ENCODE measurements around the gene PRKAG2.

DNA sequence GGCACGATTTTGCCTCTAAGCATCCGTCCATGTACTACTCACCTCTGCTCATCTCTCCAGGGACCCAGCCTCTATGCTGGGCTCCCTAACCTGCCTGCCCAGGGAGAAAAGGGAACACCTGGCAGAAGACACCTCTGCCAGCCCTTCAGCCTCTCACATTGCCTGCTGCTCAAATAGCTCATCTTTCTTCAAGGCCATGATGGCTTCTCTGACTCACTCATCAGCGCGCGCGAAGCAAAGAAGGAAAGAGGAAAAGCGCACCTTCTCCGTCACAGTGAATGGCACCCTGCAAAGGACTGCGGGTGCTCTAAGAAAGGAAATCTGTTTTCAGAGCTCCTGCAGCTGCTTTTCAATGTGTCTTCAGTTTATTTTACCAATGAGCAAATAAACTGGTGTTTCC lies 174.0 kb downstream of the PRKAG2 start:
- TF ChIP-seq, protein P1, sequence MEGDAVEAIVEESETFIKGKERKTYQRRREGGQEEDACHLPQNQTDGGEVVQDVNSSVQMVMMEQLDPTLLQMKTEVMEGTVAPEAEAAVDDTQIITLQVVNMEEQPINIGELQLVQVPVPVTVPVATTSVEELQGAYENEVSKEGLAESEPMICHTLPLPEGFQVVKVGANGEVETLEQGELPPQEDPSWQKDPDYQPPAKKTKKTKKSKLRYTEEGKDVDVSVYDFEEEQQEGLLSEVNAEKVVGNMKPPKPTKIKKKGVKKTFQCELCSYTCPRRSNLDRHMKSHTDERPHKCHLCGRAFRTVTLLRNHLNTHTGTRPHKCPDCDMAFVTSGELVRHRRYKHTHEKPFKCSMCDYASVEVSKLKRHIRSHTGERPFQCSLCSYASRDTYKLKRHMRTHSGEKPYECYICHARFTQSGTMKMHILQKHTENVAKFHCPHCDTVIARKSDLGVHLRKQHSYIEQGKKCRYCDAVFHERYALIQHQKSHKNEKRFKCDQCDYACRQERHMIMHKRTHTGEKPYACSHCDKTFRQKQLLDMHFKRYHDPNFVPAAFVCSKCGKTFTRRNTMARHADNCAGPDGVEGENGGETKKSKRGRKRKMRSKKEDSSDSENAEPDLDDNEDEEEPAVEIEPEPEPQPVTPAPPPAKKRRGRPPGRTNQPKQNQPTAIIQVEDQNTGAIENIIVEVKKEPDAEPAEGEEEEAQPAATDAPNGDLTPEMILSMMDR (conservative IDR thresholded peaks at IDR 0.05; ENCODE audit: low read length), result no peak
- no peak for TF ChIP-seq EZH2phosphoT487 (IDR thresholded peaks at IDR 0.05; ENCODE audit: borderline replicate concordance)
